Astrocyte of the cerebellum (primary cell): ENCODE results near the gene BBC3.

Experiments
- DNase-seq: peaks from one replicate; pipeline ENCODE4 v3.0.0-alpha.2; 2011; ENCODE audit warnings: low read depth
- H3K4me3 ChIP-seq: 2 replicates; pipeline ENCODE4 v1.5.1; 2011; ENCODE audit warnings: mild to moderate bottlenecking, low read depth, low read length, moderate library complexity
- in situ Hi-C: cut with HindIII; loops from 2 replicates; pipeline ENCODE4 v1.10.0; 2017; ENCODE audit warnings: low sequenced_read_pairs
- TF ChIP-seq, protein P1 (sequence below): IDR thresholded peaks from 2 replicates; pipeline ENCODE4 v1.5.1; 2012; ENCODE audit warnings: low read length, low read depth, moderate library complexity, mild to moderate bottlenecking; ENCODE audit errors: missing control alignments

Gene BBC3

DNA sequence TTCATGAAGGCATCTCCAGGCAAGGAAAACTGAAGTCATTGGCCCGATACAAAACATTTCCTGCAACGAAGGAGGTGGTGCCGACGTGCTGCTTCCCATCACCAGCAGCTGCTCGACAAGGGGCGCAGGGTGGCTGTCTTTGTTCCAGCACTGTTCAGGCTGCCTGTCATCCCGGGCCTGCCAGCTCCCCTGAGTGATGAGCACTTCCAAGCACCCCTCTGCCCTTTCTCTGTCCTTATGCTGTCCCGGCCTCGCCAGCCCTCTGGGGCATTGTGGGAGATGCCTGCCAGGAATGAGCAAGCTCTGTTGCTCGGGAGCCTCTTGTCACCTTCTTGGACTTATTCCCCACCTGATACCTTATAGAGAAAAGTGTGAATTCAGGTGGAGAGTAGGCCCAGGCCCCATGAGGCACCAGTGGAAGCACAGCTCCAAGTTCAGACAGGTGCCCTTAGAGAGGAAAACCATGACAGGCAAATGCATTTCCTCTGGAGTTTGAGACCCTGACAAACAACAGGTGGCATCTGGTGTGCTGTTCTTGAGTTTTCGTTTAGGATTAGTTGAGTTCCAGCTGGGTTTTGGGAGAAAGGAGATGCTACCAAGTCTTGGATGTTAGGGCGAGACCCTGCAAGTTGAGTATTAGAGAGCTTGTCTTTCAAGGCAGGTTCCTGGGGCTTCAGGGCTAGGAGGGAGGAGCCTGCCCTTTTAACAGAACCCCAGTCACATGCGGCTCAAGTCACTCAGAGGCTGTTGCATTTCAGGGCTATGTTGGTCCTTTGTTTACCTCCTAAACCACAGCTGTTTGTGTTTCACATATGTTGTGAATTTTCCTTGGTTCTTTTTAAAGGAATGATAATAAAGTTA, 21.4 kb downstream of the BBC3 start:
- in situ Hi-C loops, result loop anchor here (5.0 kb wide), 1 partner anchor 42 kb away; no protein-coding TSS in a partner anchor
- no peak overlapping the region for H3K4me3 ChIP-seq
- TF ChIP-seq, protein P1, sequence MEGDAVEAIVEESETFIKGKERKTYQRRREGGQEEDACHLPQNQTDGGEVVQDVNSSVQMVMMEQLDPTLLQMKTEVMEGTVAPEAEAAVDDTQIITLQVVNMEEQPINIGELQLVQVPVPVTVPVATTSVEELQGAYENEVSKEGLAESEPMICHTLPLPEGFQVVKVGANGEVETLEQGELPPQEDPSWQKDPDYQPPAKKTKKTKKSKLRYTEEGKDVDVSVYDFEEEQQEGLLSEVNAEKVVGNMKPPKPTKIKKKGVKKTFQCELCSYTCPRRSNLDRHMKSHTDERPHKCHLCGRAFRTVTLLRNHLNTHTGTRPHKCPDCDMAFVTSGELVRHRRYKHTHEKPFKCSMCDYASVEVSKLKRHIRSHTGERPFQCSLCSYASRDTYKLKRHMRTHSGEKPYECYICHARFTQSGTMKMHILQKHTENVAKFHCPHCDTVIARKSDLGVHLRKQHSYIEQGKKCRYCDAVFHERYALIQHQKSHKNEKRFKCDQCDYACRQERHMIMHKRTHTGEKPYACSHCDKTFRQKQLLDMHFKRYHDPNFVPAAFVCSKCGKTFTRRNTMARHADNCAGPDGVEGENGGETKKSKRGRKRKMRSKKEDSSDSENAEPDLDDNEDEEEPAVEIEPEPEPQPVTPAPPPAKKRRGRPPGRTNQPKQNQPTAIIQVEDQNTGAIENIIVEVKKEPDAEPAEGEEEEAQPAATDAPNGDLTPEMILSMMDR, result no peak
- DNase-seq, result no peak

DNA sequence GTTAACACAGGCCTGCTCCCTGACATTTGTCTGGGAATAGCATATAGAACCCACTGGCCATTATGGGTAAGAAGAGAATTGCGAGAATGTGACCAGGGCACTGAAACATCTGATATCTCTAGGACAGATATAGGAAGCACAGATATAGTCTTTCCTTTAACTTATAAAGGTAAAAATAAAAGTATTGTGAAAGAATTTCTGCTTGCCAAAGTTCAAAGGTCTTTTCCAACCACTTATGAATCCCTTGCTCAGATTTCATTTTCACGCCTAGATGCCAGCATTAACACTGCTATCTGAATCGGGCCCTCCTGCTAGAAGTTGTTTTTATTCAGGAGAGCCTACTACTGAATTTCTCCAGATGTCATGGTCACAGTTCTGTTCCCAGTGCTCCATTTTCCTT, 27.7 kb downstream of the BBC3 start:
- TF ChIP-seq, protein P1, result no peak
- in situ Hi-C loops, result no loop called here
- H3K4me3 ChIP-seq, result no peak overlapping the region
- no peak for DNase-seq

DNA sequence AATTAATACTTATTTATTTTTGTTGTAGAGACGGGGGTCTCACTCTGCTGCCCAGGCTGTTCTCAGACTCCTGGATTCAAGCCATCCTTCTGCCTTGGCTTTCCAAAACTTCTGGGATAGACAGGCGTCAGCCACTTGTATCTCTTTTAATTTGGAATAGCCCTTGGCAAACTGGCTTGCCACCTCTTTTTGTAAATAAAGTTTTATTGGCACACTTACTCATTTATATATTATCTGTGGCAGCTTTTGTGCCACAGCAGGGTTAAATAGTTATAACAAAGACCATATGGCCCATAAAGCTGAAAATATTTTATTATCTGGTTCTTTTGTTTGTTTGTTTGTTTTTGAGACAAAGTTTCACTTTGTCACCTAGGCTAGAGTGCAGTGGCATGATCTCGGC, 30.5 kb downstream of the BBC3 start:
- DNase-seq, result no peak
- in situ Hi-C loops, result no loop called here

DNA sequence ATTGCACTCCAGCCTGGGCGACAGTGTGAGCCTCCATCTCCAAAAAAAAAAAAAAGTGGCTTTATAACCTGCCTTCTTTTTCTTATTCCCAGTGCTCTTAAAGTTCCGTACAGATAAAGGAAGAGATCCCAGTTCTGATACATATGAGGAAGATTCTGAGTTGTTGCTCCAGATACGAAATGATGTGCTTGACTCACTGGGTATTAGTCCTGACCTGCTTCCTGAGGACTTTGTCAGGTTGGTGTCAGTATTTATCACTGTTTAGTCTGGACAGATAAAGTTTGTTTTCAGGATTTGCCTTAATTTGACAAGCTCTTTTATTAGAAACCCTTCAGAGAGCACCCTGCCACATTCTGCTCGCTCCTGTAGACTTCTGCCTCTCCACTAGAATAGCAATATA, 33.9 kb downstream of the BBC3 start:
- no peak overlapping the region for H3K4me3 ChIP-seq
- no peak for DNase-seq
- TF ChIP-seq, protein P1, result no peak
- in situ Hi-C loops, result no loop called here

More for the DNA sequence above, 30.5 kb downstream of the BBC3 start:
- TF ChIP-seq, protein P1, result no peak
- no peak overlapping the region for H3K4me3 ChIP-seq

DNA sequence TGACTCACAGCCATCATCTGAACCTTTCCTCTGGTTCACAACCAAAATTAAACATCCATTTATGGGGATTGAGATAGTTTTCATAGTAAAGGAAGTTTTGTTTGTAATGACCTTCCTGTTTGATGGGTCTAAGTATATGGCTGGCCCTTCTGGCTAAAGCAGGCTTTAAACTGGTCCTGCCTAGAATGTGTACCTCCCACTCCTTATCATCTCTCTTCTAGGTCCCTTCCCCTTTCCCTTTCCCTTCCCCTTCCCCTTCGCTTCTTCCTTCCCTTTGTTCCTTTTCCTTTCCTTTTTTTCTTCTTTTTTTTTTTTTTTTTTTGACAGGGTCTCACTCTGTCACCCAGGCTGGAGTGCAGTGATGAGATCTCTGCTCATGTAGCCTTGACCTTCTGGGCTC, 35.6 kb downstream of the BBC3 start:
- no peak for DNase-seq
- H3K4me3 ChIP-seq, result no peak overlapping the region
- in situ Hi-C loops, result no loop called here
- TF ChIP-seq, protein P1, result no peak

DNA sequence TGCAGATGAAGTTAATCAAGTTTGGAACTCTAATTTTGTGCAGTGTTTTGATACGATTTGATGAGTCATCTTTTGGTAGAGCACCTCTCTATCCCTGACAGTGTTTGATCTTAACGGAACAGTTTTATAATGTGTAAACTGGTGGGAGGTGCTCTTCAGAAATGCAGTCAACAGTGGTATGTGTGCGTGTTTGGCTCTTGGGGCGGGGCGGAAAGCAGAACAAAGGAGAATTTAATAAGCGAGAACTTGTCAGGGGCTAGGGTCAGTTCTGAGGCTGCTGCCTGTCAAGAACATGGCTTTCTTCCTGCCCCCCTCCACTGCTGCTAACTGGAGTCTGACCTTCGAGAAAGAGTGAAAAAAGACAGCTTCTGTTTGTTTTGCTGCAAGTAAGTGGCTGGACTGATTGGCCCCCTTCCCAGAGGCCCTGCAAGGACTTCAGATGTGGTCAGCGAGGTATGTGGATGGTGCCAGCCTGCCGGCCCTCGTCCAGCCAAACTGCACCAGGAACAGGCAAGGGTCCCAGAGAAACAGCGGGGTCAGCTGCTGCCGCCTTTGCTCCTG, 40.8 kb downstream of the BBC3 start:
- no peak overlapping the region for H3K4me3 ChIP-seq
- TF ChIP-seq, protein P1, result no peak
- DNase-seq, result peak; percentile 84
- in situ Hi-C loops, result no loop called here
